Activated CD4-positive, alpha-beta T cell treated with anti-CD3 and anti-CD28 coated beads, Interleukin-2, Interleukin-4, amounts not matched to agents 100 ng/mL and 50 ng/mL, durations not matched to agents 16 hours and 8 hours (primary cell): ENCODE measurements around the gene NFKBIB.

ENCODE experiments used
- DNase-seq: peaks from one replicate; pipeline ENCODE4 v3.0.0-alpha.2; 2020; ENCODE audit warnings: low spot score

Gene NFKBIB

GRCh38 chr19:38958301-38958700, 58.5 kb downstream of the NFKBIB start:
- DNase-seq = no peak
